Measurements from ENCODE around the gene DUSP9.
"Not testable (repeated sequence)": the region's sequence is repeated elsewhere in the genome, so short reads cannot be mapped to it uniquely, and the experiment has no call there.

DUSP9 gene

DNA sequence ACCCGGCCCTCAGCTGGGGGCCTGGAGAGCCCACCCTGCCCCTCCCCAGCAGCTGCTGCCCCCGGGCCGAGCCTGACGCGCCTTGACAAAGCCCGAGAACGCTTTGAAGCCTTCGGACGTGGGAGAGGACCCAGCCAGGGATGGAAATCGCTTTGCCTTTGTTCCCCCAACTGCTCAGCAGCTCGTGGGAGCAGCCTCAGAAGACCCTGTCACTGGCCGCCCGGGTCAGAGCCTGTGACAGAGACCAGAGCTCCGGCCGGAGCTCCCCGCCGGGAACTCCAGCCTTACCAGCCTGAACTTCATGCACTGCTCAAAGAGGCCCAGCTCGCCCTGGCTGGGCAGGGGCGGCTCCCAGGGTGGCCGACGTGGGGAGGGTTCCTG lies 38.1 kb downstream of the DUSP9 start:
- Mint-ChIP-seq H3K27me3 (peaks cover 5% of the 10 kb centered on the region), H3K36me3 (ENCODE audit: insufficient read depth) (peaks cover 4% of the 10 kb centered on the region), H3K4me1 (no peaks in the 10 kb centered on the region), H3K4me3 (no peak overlapping the region), H3K27ac (ENCODE audit: low read depth) (no peak overlapping the region), H3K9me3 (no peaks in the 10 kb centered on the region)
- no peak for DNase-seq (ENCODE audit: low spot score in 2 of 2)
- no peak for ATAC-seq (replicated peaks; ENCODE audit: extremely low read depth, poor library complexity, severe bottlenecking)

DNA sequence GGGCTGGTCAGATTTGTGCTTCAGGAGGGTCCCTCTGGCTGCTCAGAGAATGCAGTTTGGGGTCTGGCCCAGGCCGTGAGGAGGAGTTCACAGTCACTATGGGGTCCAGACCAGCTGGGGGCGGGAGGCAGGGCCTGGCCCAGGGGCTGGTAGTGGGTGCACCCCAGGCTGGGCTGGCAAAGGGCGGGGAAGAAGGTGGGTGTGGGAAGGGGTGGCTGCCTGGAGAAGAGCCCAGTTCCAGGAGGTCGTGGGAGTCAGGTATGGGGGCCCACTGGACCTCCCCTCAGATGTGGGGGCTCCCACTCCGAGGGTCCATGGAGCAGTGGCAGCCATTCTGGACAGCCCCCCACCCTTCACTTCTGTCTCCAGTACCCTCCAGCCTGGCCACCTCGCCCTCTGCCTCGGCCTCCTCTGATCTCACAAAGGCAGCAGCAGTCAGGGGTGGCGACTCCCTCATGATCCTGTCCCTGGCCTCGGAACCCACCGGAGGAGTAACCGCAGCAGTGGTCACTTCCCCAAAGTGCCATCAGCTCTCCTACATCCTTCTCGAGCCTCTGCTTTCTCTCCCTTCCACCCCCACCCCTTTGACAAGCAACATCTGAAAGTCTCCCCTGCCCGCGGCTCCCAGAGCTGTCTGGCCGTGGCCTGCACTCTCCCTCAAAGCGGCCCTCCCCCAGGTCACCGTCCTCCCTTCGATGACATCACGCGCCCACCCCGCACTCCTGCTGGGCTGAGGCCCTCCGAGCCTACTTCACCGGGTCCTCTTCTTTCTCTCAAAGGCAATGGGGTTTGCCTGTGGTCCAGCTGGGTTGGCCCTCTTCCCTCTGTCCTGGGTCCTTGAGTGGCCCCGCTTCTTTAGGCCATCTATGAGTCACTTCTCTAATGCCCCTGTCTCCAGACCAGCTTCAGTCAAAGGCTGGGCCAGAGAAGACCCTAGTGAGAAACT lies 39.0 kb downstream of the DUSP9 start:
- Mint-ChIP-seq H3K4me1 (no peaks in the 10 kb centered on the region), H3K36me3 (ENCODE audit: insufficient read depth) (peaks cover 4% of the 10 kb centered on the region), H3K9me3 (no peaks in the 10 kb centered on the region), H3K27me3 (no peaks in the 10 kb centered on the region), H3K27ac (ENCODE audit: low read depth) (no peak overlapping the region), H3K4me3 (no peak overlapping the region)
- DNase-seq (ENCODE audit: low spot score in 2 of 2) (no peak), ATAC-seq (replicated peaks; ENCODE audit: extremely low read depth, poor library complexity, severe bottlenecking) (no peak)

DNA sequence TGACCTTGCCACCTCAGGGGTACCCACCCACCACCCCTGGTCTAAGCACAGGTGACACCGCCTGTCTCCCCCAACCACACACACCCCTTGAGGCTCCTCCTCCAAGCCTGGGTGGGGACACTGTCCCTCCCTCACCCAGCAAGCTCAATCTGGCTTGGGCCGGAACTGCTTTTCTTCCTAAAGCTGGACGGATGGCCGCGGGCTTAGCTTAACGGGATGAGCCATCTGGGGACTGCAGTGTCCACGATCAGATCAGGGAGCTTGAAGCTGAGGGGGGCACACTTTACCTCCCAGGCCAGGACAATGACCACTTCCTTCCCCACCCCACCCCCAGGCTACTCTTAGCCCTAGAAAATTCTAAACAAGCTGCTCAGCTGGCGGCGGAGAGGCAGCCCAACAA lies 39.7 kb downstream of the DUSP9 start:
- no peak overlapping the region for H3K27ac Mint-ChIP-seq (ENCODE audit: low read depth)
- no peak for DNase-seq (ENCODE audit: low spot score in 2 of 2)
- H3K27me3 Mint-ChIP-seq, result no peaks in the 10 kb centered on the region
- no peaks in the 10 kb centered on the region for H3K9me3 Mint-ChIP-seq
- no peaks in the 10 kb centered on the region for H3K4me1 Mint-ChIP-seq
- H3K4me3 Mint-ChIP-seq, result no peak overlapping the region
- H3K36me3 Mint-ChIP-seq (ENCODE audit: insufficient read depth), result peaks cover 4% of the 10 kb centered on the region
- no peak for ATAC-seq (replicated peaks; ENCODE audit: extremely low read depth, poor library complexity, severe bottlenecking)

DNA sequence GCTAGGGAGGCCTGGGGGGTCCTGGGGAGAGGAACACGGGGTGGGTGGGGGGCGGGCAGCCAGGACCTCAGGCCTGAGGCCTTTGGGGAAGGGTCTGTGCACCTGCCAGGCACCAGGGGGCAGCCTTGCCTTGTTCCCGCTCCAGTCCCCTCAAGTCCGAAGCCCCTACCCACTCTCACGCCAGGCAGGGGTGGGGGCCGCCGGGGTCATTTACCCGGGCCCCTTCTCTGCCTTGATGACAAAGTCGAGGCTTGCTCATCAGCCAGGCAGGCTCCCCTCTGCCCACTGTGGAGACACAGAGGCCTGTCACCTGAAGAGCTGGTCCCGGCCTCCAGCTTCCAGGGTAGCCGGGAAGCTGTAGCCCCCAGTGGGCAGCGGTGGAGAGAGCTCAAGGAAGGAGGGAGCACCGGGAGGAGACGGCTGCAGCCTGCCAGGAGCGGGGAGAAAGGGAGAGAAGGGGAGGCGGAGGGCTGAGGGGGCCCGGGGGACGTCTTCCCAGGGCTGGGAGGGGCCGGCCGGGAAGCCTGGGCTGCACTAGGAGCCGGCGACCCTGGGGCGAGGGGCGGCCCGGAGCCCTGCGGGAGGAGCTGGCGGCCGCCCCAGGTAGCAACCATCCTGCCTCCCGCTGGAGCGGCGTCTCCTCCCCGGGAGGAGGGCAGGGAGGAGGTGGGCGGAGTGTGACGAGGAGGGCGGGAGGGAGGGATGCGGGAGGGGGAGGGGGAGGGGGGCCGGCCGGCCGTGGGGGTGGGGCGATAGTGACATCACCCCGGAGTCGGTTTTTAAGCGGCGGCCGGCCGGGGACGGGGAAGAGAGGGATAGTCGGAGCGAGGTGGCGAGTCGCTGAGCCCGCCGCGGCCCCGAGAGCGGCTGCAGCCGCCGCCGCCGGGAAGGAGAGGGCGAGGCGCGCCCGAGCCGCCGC lies 40.4 kb downstream of the DUSP9 start, which contains the start of gene SLC6A8:
SLC6A8 (plus strand) TSS at position 806 of the 919 bp plus-strand sequence. CDS start 649 bp downstream, outside the sequence.
- no peaks in the 10 kb centered on the region for H3K4me1 Mint-ChIP-seq

DNA sequence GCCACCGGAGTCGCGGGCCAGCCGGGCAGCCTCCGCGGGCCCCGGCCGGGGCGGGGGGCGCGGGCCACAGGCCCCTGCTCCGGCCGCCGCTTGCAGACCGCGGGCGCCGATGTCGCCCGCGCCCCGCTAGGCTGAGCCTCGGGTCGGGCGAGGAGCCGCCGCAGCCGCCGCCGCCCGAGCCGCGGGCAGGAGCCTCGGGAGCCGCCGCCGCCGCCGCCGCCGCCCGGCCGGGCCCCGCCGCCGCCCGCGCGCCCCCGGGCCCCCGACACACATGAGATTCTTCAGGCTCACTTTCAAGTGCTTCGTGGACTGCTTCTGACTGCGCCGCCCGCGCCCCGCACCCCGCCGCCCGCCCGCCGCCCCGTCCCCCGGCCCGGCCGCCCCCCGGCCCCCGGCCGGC lies 41.1 kb downstream of the DUSP9 start:
- ATAC-seq (replicated peaks; ENCODE audit: extremely low read depth, poor library complexity, severe bottlenecking) (no peak), DNase-seq (ENCODE audit: low spot score in 2 of 2) (no peak)
- H3K9me3 Mint-ChIP-seq, result no peaks in the 10 kb centered on the region
- H3K27ac Mint-ChIP-seq (ENCODE audit: low read depth), result no peak overlapping the region
- H3K36me3 Mint-ChIP-seq (ENCODE audit: insufficient read depth), result peaks cover 4% of the 10 kb centered on the region
- no peaks in the 10 kb centered on the region for H3K27me3 Mint-ChIP-seq
- no peak overlapping the region for H3K4me3 Mint-ChIP-seq
- no peaks in the 10 kb centered on the region for H3K4me1 Mint-ChIP-seq

More for the DNA sequence above, 40.4 kb downstream of the DUSP9 start, which contains the start of gene SLC6A8:
- Mint-ChIP-seq H3K27me3 (no peaks in the 10 kb centered on the region), H3K27ac (ENCODE audit: low read depth) (no peak within 1 kb of the TSS), H3K36me3 (ENCODE audit: insufficient read depth) (peaks cover 4% of the 10 kb centered on the region), H3K9me3 (no peaks in the 10 kb centered on the region), H3K4me3 (peak within 1 kb of the TSS; percentile 72)
- DNase-seq (ENCODE audit: low spot score in 2 of 2), result no peak
- no peak for ATAC-seq (replicated peaks; ENCODE audit: extremely low read depth, poor library complexity, severe bottlenecking)

DNA sequence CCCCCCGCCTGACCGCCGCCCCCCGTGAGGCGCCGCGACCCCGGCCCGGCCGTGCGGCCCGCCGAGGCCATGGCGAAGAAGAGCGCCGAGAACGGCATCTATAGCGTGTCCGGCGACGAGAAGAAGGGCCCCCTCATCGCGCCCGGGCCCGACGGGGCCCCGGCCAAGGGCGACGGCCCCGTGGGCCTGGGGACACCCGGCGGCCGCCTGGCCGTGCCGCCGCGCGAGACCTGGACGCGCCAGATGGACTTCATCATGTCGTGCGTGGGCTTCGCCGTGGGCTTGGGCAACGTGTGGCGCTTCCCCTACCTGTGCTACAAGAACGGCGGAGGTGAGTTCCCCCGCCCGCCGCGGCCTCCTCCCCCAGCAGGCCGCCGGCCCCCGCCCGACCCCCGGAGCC lies 41.5 kb downstream of the DUSP9 start:
- DNase-seq (ENCODE audit: low spot score in 2 of 2) (no peak), ATAC-seq (replicated peaks; ENCODE audit: extremely low read depth, poor library complexity, severe bottlenecking) (no peak)
- no peaks in the 10 kb centered on the region for H3K9me3 Mint-ChIP-seq

DNA sequence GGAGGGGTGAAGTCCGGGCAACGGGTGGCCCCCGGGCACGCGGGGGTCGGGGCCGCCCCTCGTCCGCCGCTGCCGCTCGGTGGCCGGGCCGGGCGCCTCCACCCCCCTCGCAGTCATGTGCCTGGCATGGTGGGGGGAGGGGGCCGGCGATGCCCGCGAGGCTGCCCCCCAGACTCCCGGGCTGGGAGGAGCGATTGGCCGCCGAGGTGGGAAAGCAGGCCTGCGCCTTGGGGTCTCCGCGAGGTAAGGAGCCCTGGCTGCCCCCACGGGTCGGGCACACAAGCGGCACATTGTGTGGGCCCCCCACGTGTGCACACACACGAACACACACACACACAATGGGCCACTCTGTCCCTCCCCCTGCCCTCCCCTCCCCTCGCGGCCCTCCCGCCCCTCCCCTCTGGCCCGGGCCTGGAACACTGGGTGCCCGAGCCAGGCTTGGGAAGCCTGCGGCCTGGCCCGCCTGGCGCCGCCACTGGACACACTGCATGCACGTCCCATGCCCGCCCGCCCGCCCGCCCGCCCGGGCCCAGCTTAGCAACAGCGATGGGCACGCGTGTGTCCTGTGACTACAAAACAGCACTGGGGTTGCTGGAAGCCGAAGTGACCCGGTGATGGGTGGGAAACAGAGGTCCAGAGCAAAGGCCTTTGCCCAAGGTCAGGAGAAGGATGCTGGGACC lies 42.0 kb downstream of the DUSP9 start:
- H3K36me3 Mint-ChIP-seq (ENCODE audit: insufficient read depth), result peaks cover 4% of the 10 kb centered on the region
- H3K9me3 Mint-ChIP-seq, result no peaks in the 10 kb centered on the region
- H3K4me1 Mint-ChIP-seq, result no peaks in the 10 kb centered on the region
- no peak overlapping the region for H3K4me3 Mint-ChIP-seq
- no peak for ATAC-seq (replicated peaks; ENCODE audit: extremely low read depth, poor library complexity, severe bottlenecking)
- DNase-seq (ENCODE audit: low spot score in 2 of 2), result no peak
- no peak overlapping the region for H3K27ac Mint-ChIP-seq (ENCODE audit: low read depth)
- H3K27me3 Mint-ChIP-seq, result no peaks in the 10 kb centered on the region

More for the DNA sequence above, 41.5 kb downstream of the DUSP9 start:
- Mint-ChIP-seq H3K27me3 (no peaks in the 10 kb centered on the region), H3K36me3 (ENCODE audit: insufficient read depth) (peaks cover 4% of the 10 kb centered on the region), H3K27ac (ENCODE audit: low read depth) (no peak overlapping the region), H3K4me1 (no peaks in the 10 kb centered on the region), H3K4me3 (no peak overlapping the region)

DNA sequence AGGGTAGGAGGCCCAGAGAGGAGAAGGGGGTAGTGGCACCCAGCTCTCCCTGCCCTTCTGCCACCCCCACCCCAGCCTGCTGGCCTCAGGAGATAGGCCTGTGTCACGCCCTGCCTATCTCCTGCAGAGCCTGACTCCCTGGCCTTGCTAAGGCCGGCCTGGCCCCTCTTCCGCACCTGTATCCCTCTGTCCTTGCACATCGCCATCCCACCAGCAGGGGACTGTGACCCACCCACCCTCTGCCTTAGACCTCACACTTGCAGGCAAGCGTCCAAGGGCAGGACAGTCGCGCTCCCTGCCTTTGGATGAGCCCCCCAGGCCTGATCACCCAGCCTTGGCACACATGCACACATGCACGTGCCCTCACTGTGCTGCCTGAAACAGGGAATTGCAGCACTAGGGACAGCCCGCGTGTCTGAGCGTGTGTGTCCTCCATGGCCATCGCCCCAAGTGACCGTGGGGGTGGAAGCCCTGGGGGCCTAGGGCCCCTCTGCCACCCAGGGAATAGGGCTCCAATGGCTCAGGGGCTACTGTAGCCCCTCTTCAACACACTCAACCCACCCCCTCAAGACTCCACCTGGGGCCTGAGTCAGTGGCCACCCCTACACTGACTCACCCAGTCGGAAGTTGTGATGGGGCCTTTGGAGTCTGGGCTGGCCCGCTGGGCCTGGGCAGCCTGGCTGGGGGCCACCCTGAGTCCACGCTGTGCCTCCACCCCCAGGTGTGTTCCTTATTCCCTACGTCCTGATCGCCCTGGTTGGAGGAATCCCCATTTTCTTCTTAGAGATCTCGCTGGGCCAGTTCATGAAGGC lies 42.9 kb downstream of the DUSP9 start:
- Mint-ChIP-seq H3K27me3 (no peaks in the 10 kb centered on the region), H3K4me1 (no peaks in the 10 kb centered on the region), H3K4me3 (peak overlapping the region; percentile 20), H3K9me3 (no peaks in the 10 kb centered on the region), H3K27ac (ENCODE audit: low read depth) (no peak overlapping the region), H3K36me3 (ENCODE audit: insufficient read depth) (peaks cover 4% of the 10 kb centered on the region)
- no peak for ATAC-seq (replicated peaks; ENCODE audit: extremely low read depth, poor library complexity, severe bottlenecking)
- no peak for DNase-seq (ENCODE audit: low spot score in 2 of 2)

DNA sequence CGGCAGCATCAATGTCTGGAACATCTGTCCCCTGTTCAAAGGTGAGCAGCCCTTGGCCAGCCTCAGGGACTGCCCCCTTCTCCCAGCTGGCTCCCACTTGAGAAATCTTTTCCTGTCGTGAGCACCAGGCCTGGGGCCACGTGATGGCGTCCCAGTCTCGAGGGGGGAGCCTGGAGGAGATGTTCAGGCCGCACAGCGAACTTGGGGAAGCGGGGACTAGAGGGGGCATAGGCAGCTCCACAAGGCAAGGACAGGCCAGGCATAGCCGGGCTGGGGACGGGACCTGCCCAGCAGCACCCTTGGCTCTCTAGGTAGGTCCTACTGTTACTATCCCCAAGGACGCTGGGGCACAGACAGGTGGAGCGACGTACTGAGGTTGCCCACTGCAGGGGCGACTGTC lies 43.5 kb downstream of the DUSP9 start:
- no peak overlapping the region for H3K4me3 Mint-ChIP-seq
- H3K4me1 Mint-ChIP-seq, result no peaks in the 10 kb centered on the region
- ATAC-seq (replicated peaks; ENCODE audit: extremely low read depth, poor library complexity, severe bottlenecking), result no peak
- DNase-seq (ENCODE audit: low spot score in 2 of 2), result no peak
- H3K9me3 Mint-ChIP-seq, result no peaks in the 10 kb centered on the region
- H3K36me3 Mint-ChIP-seq (ENCODE audit: insufficient read depth), result peaks cover 4% of the 10 kb centered on the region
- no peaks in the 10 kb centered on the region for H3K27me3 Mint-ChIP-seq
- H3K27ac Mint-ChIP-seq (ENCODE audit: low read depth), result no peak overlapping the region

DNA sequence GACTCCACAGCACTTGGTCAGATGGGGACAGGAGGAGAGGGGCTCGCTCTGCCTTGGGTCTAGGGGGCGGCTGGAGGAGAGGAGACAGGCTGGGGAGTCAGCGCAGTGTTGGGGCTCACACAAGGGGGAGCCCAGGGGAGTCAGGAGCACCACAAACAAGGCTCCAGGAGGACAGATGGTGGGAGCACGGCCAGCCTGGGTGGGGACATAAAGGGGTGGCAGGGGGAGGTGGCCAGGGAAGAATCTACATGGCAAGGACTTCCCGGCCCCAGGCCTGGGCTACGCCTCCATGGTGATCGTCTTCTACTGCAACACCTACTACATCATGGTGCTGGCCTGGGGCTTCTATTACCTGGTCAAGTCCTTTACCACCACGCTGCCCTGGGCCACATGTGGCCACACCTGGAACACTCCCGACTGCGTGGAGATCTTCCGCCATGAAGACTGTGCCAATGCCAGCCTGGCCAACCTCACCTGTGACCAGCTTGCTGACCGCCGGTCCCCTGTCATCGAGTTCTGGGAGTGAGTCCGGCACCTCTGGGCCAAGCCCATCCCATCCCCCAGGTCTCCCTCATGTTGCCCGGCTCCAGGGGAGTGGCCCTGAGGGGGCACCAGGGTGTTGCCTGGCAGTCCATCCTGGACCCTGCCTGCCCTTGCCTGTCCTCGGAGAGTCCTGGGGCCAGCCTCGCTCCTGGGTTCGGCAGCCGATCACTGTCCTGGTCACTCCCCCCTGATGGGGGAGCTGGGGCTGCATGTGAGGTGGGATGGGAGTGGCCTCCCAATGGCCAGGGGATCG lies 44.2 kb downstream of the DUSP9 start:
- not testable (repeated sequence) for H3K4me3 Mint-ChIP-seq; H3K4me1 Mint-ChIP-seq; ATAC-seq (replicated peaks; ENCODE audit: extremely low read depth, poor library complexity, severe bottlenecking); H3K36me3 Mint-ChIP-seq (ENCODE audit: insufficient read depth); DNase-seq (ENCODE audit: low spot score in 2 of 2); H3K27ac Mint-ChIP-seq (ENCODE audit: low read depth); H3K27me3 Mint-ChIP-seq; H3K9me3 Mint-ChIP-seq

DNA sequence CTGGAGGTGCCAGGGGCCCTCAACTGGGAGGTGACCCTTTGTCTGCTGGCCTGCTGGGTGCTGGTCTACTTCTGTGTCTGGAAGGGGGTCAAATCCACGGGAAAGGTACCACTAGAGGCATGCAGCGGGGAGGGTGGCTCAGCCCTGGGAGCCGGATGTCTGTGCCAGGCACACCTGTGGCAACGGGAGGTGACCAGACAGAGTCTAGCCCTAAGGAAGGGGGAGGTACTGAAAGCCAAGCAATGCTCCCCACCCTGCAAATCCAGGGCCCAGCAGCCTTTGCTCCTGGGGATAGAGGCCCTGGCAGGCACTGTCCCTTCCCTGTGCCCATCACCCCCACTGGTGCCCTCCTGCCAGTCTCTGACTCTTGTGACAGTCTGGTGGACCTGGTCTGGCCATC lies 45.0 kb downstream of the DUSP9 start:
- Mint-ChIP-seq H3K27ac (ENCODE audit: low read depth) (no peak overlapping the region), H3K27me3 (no peaks in the 10 kb centered on the region), H3K4me1 (no peaks in the 10 kb centered on the region), H3K9me3 (no peaks in the 10 kb centered on the region), H3K36me3 (ENCODE audit: insufficient read depth) (peaks cover 4% of the 10 kb centered on the region), H3K4me3 (no peak overlapping the region)
- ATAC-seq (replicated peaks; ENCODE audit: extremely low read depth, poor library complexity, severe bottlenecking) (no peak), DNase-seq (ENCODE audit: low spot score in 2 of 2) (no peak)

Data from central memory CD8-positive, alpha-beta T cell (primary cell).